Mesenteric fat pad (tissue), 1 donor: ENCODE measurements around the gene HACD1. TPM values are rescaled to one million over a fixed set of nuclear protein-coding genes. Genes with fewer than 3 reads are reported as not detected.

Experiments
- DNase-seq: peaks from one replicate; pipeline ENCODE4 v3.0.0-alpha.2; 2020; ENCODE audit warnings: low spot score
- total RNA-seq: library from RNA; stranded (reverse); fragmentation: NEBNext Ultra II Directional; extraction: Animal tissue kit (Norgen Biotek cat#: 25700); gene quantifications from one replicate; pipeline ENCODE4 v1.2.1, GENCODE V29; 2021
- donor health status: DM: yes; HTN: yes; CAD: no.

HACD1 gene
- total RNA-seq, 1 donor from 2014 or later, result 18.0 TPM

GRCh38 chr10:17586821-17587234 lies 30.3 kb downstream of the HACD1 start:
- no peak for DNase-seq

DNA sequence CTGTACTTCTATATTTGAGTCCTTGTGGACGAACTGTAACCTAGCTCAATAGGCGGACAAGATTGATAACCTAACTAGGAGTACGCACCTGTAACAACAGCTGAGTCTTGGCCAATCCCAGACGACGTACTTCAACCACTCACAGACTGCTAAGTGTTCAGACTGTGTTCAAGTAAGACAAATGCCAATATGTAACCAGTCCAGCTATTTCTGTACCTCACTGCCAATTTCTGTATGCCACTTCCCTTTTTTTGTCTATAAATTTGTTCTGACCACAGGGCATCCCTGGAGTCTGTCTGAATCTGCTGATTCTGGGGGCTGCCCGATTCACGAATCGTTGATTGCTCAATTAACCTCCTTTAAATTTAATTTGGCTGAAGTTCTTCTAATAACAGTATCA lies 32.2 kb downstream of the HACD1 start:
- no peak for DNase-seq

GRCh38 chr10:17580885-17581284 lies 36.3 kb downstream of the HACD1 start:
- DNase-seq, result no peak

GRCh38 chr10:17578603-17579002 lies 38.6 kb downstream of the HACD1 start:
- no peak for DNase-seq

GRCh38 chr10:17576768-17577167 lies 40.4 kb downstream of the HACD1 start:
- no peak for DNase-seq

DNA sequence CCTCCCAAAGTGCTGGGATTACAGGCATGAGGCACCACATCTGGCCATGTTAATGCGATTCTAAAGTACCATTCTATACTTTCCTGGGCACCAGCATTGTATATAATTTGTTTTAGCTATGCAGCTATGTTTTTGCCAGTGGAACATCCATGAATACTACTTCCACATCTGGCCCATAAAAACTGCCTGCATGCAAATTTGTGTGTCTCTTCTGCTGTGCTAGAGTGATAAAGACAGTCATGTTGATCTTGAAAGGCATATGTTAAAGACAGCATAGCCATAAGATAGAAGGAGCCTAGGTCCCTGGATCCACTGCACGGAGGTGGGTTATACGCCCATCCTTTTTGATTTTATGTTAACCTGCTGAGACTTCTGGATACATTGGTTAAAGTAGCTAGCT lies 52.3 kb downstream of the HACD1 start:
- DNase-seq, result no peak

- no peak for DNase-seq
Measured at GRCh38 chr10:17563452-17563851, 53.7 kb downstream of the HACD1 start.

DNA sequence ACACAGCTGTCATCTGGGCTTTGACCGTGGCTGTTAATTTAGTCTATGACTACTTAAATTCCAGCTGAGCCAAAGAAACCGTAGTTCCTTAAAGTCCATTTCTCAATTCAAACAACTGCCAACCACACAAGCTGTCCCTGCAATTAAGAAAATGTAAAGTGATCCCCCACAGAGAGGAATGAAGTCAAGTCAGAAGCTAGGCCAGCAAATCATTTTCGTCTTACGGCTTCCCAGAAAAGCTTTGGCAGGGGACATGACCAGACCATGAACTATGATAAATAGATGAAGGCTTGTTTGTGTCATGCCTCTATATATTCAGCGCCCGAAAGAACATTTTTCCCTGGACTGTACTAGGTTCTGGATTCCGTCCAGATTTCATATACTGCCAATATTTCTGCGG lies 54.6 kb downstream of the HACD1 start:
- DNase-seq, result no peak

GRCh38 chr10:17561111-17561510 lies 56.1 kb downstream of the HACD1 start:
- DNase-seq, result no peak

- DNase-seq, result no peak
Measured at GRCh38 chr10:17557459-17557858, 59.7 kb downstream of the HACD1 start.

- no peak for DNase-seq
Measured at GRCh38 chr10:17548770-17549169, 68.4 kb downstream of the HACD1 start.

- no peak for DNase-seq
Measured at GRCh38 chr10:17548162-17548561, 69.0 kb downstream of the HACD1 start.

DNA sequence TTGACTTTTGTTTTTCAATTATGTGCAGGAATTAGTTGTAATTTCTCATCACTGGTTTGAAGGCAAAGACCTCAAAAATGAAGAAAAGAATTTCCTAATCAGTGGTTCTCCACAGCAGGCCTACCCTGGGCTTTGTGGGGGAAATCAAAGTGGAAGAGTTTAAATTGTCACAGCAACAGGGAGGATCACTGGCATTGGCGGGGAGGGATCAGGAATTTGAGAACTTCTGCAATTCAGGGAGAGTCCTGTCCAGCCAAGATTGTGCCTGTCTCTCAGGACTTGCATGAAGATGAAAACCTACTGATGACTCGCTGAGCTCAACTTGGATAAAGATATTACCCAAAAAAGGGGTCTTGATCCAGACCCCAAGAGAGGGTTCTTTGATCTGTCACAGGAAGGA lies 70.1 kb downstream of the HACD1 start:
- no peak for DNase-seq

DNA sequence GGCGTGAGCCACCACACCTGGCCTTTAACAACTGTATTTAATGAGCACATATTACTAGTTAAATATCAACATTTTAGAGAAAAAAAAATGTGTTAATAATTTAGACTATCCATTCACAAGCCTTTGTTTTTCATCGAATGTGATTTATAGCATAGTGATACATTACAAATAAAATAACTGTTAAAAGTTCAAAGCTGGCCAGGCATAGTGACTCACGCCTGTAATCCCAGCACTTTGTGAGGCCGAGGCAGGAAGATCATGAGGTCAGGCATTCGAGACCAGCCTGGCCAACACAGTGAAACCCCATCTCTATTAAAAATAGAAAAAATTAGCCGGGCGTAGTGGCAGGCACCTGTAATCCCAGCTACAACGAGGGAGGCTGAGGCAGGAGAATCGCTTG lies 72.7 kb downstream of the HACD1 start:
- no peak for DNase-seq

Other genes with a start within 250 kb of the HACD1 start
- gene ST8SIA6, start 162.8 kb downstream of the HACD1 start, total RNA-seq, result 0.35 TPM
- 26.5 TPM for gene STAM, start 26.8 kb upstream of the HACD1 start, total RNA-seq
- 3.0 TPM for gene TMEM236, start 134.8 kb upstream of the HACD1 start, total RNA-seq
- gene MRC1, start 192.0 kb upstream of the HACD1 start, total RNA-seq, result 267 TPM